Astrocyte (in vitro differentiated cells and primary cell): ENCODE data around the gene ADGRB3. TPM values are rescaled to one million over a fixed set of nuclear protein-coding genes. Genes with fewer than 3 reads are reported as not detected.

Source experiments
- DNase-seq: peaks from one replicate; pipeline ENCODE4 v3.0.0-alpha.2; 2010; ENCODE audit warnings: low read depth
- FAIRE-seq: peaks from 2 replicates; lab custom pipeline; 2011; peaks lifted over from hg19 to GRCh38; lab: Jason Lieb, UNC
- H2AFZ ChIP-seq: 2 replicates; pipeline ENCODE4 v1.6.0; 2012; ENCODE audit warnings: low read depth, low read length, inconsistent platforms
- H3K27ac ChIP-seq: 2 replicates; pipeline ENCODE4 v1.5.1; 2011; ENCODE audit warnings: low read depth, low read length, inconsistent platforms
- H3K27me3 ChIP-seq: 2 replicates; pipeline ENCODE4 v1.6.0; 2011; ENCODE audit warnings: low read length, inconsistent platforms; ENCODE audit not compliant: insufficient read depth
- H3K36me3 ChIP-seq: 2 replicates; pipeline ENCODE4 v1.5.1; 2011; ENCODE audit warnings: low read length, inconsistent platforms; ENCODE audit not compliant: insufficient read depth
- H3K4me1 ChIP-seq: 2 replicates; pipeline ENCODE4 v1.5.1; 2011; ENCODE audit warnings: low read length, inconsistent platforms; ENCODE audit not compliant: insufficient read depth
- H3K4me2 ChIP-seq: 2 replicates; pipeline ENCODE4 v1.6.0; 2012; ENCODE audit warnings: low read length, inconsistent platforms
- H3K4me3 ChIP-seq: 2 replicates; pipeline ENCODE4 v1.5.1; 2011; ENCODE audit warnings: low read depth, mild to moderate bottlenecking, low read length, inconsistent platforms; ENCODE audit not compliant: insufficient read depth
- H3K79me2 ChIP-seq: 2 replicates; pipeline ENCODE4 v1.6.0; 2012; ENCODE audit warnings: mild to moderate bottlenecking, low read length, inconsistent platforms; ENCODE audit not compliant: insufficient read depth
- H3K9ac ChIP-seq: 2 replicates; pipeline ENCODE4 v1.6.0; 2012; ENCODE audit warnings: mild to moderate bottlenecking, low read length, inconsistent platforms
- H3K9me3 ChIP-seq: 2 replicates; pipeline ENCODE4 v1.5.1; 2012; ENCODE audit warnings: low read depth, mild to moderate bottlenecking, low read length, inconsistent platforms; ENCODE audit not compliant: insufficient read depth
- H4K20me1 ChIP-seq: 2 replicates; pipeline ENCODE4 v1.6.0; 2012; ENCODE audit warnings: low read length, inconsistent platforms; ENCODE audit not compliant: insufficient read depth
- H3K27ac Mint-ChIP-seq: one replicate; pipeline ENCODE4 v1.8.0; 2021; ENCODE audit warnings: mild to moderate bottlenecking, mixed read lengths; ENCODE audit not compliant: unreplicated experiment
- H3K27me3 Mint-ChIP-seq: one replicate; pipeline ENCODE4 v1.8.0; 2021; ENCODE audit warnings: low read depth, mixed read lengths; ENCODE audit not compliant: unreplicated experiment
- H3K36me3 Mint-ChIP-seq: one replicate; pipeline ENCODE4 v1.8.0; 2021; ENCODE audit warnings: low read depth, mixed read lengths; ENCODE audit not compliant: unreplicated experiment
- H3K4me1 Mint-ChIP-seq: one replicate; pipeline ENCODE4 v1.8.0; 2021; ENCODE audit warnings: low read depth, mixed read lengths; ENCODE audit not compliant: unreplicated experiment
- H3K4me3 Mint-ChIP-seq: one replicate; pipeline ENCODE4 v1.8.0; 2021; ENCODE audit warnings: mild to moderate bottlenecking, moderate library complexity, mixed read lengths; ENCODE audit not compliant: unreplicated experiment
- H3K9me3 Mint-ChIP-seq: one replicate; pipeline ENCODE4 v1.8.0; 2021; ENCODE audit warnings: mild to moderate bottlenecking, mixed read lengths; ENCODE audit not compliant: unreplicated experiment
- CTCF ChIP-seq: IDR thresholded peaks from 2 replicates; pipeline ENCODE4 v1.5.1; 2011; ENCODE audit warnings: low read depth, mild to moderate bottlenecking, inconsistent platforms, low read length, moderate library complexity; ENCODE audit not compliant: insufficient read depth
- EZH2 ChIP-seq: IDR thresholded peaks from 2 replicates; pipeline ENCODE4 v1.6.1; 2012; ENCODE audit warnings: mild to moderate bottlenecking, low read length, inconsistent platforms; ENCODE audit not compliant: insufficient read depth
- total RNA-seq: library from RNA; stranded (reverse); gene quantifications from 2 replicates; pipeline ENCODE4 v1.2.1, GENCODE V29; 2021

The ADGRB3 gene
- total RNA-seq, 1 donor from 2014 or later = 0.77 TPM

- H3K36me3 Mint-ChIP-seq = no peaks in the 10 kb centered on the region
- no peak overlapping the region for H3K4me3 Mint-ChIP-seq
- no peaks in the 10 kb centered on the region for H3K27me3 Mint-ChIP-seq
- no peak overlapping the region for H3K27ac Mint-ChIP-seq
- Histone ChIP-seq H3K4me2 (no peak overlapping the region), H3K79me2 (no peaks in the 10 kb centered on the region), H3K4me3 (no peak overlapping the region), H3K9ac (no peak overlapping the region), H3K36me3 (no peaks in the 10 kb centered on the region), H2AFZ (no peak overlapping the region), H3K27me3 (no peaks in the 10 kb centered on the region), H3K4me1 (no peaks in the 10 kb centered on the region), H3K27ac (no peak overlapping the region), H4K20me1 (no peaks in the 10 kb centered on the region), H3K9me3 (no peaks in the 10 kb centered on the region)
- no peak for TF ChIP-seq CTCF
- no peak for TF ChIP-seq EZH2
- FAIRE-seq = no peak
- no peak for DNase-seq
- no peaks in the 10 kb centered on the region for H3K9me3 Mint-ChIP-seq
- no peaks in the 10 kb centered on the region for H3K4me1 Mint-ChIP-seq
These were observed 567.7 kb downstream of the ADGRB3 start for GRCh38 chr6:69202768-69203167.

DNA sequence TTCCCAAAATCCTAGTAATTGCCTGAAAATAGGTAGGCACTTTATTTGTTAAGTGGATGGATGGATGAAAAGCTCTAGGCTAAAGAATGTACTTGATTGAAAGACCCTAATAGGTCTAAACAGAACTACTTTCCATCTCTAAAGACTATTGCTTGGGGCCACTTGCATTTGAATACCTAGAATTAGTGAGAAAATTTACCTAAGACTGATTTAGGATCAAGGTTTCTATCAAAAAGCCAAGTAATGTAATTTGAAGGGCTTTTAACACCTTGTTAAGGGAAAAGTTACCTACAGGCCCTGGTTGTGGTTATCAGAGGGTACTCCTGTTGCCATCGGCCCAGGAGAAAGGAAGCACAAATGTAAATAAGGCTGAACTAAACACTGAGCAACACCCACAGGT lies 581.0 kb downstream of the ADGRB3 start:
- TF ChIP-seq EZH2 = no peak
- TF ChIP-seq CTCF = no peak
- no peak overlapping the region for H3K4me3 ChIP-seq
- no peak overlapping the region for H3K27ac Mint-ChIP-seq
- H3K27me3 Mint-ChIP-seq = no peaks in the 10 kb centered on the region
- H3K4me3 Mint-ChIP-seq = no peak overlapping the region
- no peaks in the 10 kb centered on the region for H3K79me2 ChIP-seq
- FAIRE-seq (no peak), DNase-seq (no peak)
- no peaks in the 10 kb centered on the region for H3K4me1 ChIP-seq
- H2AFZ ChIP-seq = no peak overlapping the region
- H3K9me3 Mint-ChIP-seq = no peaks in the 10 kb centered on the region
- H4K20me1 ChIP-seq = no peaks in the 10 kb centered on the region
- no peak overlapping the region for H3K27ac ChIP-seq
- no peaks in the 10 kb centered on the region for H3K27me3 ChIP-seq
- H3K4me2 ChIP-seq = no peak overlapping the region
- no peak overlapping the region for H3K9ac ChIP-seq
- no peaks in the 10 kb centered on the region for H3K36me3 ChIP-seq
- H3K9me3 ChIP-seq = no peaks in the 10 kb centered on the region
- no peaks in the 10 kb centered on the region for H3K36me3 Mint-ChIP-seq
- no peaks in the 10 kb centered on the region for H3K4me1 Mint-ChIP-seq

GRCh38 chr6:69217343-69217742 lies 582.3 kb downstream of the ADGRB3 start:
- no peak overlapping the region for H3K27ac Mint-ChIP-seq

More at GRCh38 chr6:69217343-69217742, 582.3 kb downstream of the ADGRB3 start:
- no peak for TF ChIP-seq EZH2
- no peak for TF ChIP-seq CTCF
- Histone ChIP-seq H3K9ac (no peak overlapping the region), H3K27me3 (no peaks in the 10 kb centered on the region), H3K4me2 (no peak overlapping the region), H4K20me1 (no peaks in the 10 kb centered on the region), H3K4me1 (no peaks in the 10 kb centered on the region), H3K9me3 (no peaks in the 10 kb centered on the region), H3K27ac (no peak overlapping the region), H3K79me2 (no peaks in the 10 kb centered on the region), H3K4me3 (no peak overlapping the region), H3K36me3 (no peaks in the 10 kb centered on the region), H2AFZ (no peak overlapping the region)
- DNase-seq = no peak
- FAIRE-seq = no peak
- Mint-ChIP-seq H3K4me1 (no peaks in the 10 kb centered on the region), H3K4me3 (no peak overlapping the region), H3K9me3 (no peaks in the 10 kb centered on the region), H3K36me3 (no peaks in the 10 kb centered on the region), H3K27me3 (no peaks in the 10 kb centered on the region)
